ENCODE data around the gene UVRAG.

UVRAG gene

DNA sequence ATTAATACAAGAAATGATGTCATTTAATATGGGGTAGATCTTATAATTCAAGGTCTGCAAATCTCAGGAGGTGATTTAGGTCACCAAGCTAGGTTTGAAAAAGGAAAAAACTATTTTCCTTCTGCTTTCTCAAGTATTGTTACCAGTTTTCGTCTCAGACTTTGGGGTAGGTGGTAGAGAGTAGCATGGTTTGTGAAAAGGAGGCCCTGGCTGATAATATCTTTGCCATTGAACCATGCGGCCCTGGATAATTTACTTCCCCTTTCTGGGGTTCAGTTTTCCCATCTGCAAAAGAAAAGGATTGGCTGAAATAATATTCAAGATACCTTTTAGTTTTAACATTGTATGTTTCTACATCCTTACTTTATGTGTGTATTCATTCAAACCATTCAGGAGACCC is 299.2 kb downstream of the UVRAG start:
- DNase-seq (ENCODE audit: low spot score), result no peak

- DNase-seq (ENCODE audit: low spot score), result no peak
These were observed 300.5 kb downstream of the UVRAG start for GRCh38 chr11:76115555-76115954.

GRCh38 chr11:76119032-76119431 is 304.0 kb downstream of the UVRAG start:
- DNase-seq (ENCODE audit: low spot score), result no peak

GRCh38 chr11:76119779-76120178 is 304.8 kb downstream of the UVRAG start:
- DNase-seq (ENCODE audit: low spot score), result no peak

GRCh38 chr11:76120513-76121101 is 305.6 kb downstream of the UVRAG start:
- no peak for DNase-seq (ENCODE audit: low spot score)

GRCh38 chr11:76123248-76123647 is 308.2 kb downstream of the UVRAG start:
- DNase-seq (ENCODE audit: low spot score), result no peak

DNA sequence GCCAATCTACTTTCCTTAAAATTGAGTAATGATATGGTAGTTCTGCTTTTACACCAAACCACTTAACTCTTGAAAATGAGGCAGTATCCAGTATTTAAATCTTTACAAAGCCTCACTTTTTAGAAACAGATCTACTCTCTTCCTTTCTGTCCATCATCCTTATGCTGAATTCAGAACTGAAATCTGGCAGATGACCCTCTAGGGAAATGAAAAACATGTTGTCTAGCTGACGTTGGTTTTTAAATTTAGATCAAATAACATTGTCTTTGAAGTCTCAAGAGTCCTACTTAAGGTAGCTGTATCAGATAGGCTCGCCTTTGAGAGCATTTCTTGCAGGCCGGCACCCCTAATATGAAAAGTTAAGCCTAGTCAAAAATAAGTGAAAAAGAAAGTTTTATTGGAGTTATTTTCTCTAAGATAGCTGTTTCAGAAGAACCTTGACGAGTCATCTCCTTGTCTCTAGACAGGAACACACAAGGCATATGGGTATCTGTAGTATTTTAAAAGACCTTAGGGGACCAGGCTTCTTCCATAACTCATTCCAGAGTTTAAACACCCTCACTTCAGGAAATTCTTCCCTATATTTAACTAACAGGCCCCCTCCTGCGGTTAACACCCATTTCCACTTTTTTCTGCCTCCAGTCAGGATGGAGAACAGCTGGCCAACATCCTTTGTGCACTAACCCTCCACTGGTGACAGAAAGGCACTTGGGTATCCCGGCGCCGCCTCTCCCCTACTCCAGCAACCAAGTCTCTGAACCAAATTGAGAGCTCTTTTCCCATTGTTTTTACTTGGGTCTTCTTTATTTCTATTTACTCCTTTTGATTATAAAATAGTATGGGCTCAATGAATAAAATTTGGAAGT is 310.1 kb downstream of the UVRAG start:
- DNase-seq (ENCODE audit: low spot score), result no peak

DNA sequence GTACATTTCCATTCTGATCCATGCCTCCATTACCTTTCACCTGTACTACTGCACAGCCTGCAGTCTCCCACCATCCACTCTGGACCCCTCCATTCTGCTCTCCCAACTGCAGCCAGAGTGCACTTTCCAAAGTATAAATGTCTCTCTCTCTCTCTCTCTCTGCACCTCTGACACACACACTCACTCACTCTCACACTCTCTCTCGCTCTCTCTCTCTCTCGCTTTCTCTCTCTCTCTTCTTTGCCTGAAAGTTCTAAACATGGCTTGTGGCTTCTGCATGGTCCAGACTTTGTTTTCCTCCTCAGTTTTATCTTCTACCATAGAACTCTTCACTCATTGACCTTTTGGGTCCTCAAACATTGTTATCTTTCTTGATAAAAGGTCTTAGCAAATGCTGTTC is 314.7 kb downstream of the UVRAG start:
- DNase-seq (ENCODE audit: low spot score), result no peak

- DNase-seq (ENCODE audit: low spot score), result no peak
These were observed 316.1 kb downstream of the UVRAG start for GRCh38 chr11:76131142-76131541.

DNA sequence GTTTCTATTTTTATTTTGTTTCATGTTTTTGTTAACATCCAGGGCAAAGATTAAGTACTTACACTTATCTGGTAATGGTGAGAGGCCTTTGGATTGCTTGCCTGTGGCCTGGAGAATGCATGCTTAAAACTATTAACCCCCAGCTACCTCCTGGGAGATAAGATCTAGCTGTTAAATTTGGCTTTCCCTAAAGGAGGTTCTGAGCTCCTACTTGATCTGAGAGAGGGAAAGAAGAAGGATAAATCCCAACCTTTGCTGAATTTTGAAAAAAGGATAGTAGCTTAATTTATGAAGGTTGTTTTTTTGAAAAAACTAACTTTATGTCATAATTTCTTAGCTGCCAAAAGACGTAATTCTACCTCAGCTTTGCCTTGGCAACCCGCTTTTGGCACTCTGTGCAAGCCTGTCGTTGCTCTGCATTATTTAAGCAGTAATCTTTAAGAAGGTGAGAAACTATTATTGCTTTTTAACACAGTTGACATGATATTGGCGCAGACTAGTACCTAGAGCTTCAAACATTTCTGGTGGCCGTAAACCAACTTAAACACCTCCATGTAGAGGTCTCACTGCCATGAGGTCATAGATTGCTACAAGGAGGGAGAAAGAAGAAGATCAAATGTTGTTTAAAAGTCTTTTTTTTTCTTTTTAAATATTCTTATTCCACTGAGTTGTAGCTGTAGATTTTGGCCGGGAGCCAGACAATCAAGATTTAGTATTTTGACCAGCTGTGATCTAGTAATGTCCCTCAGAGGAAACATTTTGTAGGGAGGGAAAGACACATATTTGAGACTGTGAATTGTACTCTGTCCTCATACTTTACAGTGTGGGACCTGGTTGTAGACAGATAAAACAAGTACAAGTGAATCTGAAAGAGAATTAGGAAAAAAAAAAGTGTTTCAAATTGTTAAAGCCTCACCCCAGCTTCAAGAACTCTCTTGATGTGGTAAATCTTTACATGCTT is 316.9 kb downstream of the UVRAG start:
- DNase-seq (ENCODE audit: low spot score), result no peak

DNA sequence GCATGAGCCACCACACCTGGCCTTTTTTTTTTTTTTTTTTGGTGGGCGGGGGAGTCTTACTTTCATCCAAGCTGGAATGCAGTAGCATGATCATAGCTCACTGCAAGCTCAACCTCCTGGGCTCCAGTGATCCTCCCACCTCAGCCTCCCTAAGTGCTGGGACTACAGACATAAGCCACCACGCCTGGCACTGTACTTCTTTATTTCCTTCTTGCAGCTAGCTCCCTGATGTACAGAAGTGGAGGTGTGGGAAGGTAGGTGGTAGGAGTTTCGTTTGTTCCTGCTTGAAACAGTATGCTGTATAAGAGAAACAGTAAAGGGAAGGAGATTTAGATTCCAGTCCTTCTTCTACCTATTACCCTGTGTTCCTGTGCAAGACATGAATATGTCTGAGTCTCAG is 319.2 kb downstream of the UVRAG start:
- DNase-seq (ENCODE audit: low spot score), result no peak

GRCh38 chr11:76135491-76135890 is 320.5 kb downstream of the UVRAG start:
- DNase-seq (ENCODE audit: low spot score), result no peak

- DNase-seq (ENCODE audit: low spot score), result no peak
These were observed 324.3 kb downstream of the UVRAG start for GRCh38 chr11:76139314-76139713.

DNA sequence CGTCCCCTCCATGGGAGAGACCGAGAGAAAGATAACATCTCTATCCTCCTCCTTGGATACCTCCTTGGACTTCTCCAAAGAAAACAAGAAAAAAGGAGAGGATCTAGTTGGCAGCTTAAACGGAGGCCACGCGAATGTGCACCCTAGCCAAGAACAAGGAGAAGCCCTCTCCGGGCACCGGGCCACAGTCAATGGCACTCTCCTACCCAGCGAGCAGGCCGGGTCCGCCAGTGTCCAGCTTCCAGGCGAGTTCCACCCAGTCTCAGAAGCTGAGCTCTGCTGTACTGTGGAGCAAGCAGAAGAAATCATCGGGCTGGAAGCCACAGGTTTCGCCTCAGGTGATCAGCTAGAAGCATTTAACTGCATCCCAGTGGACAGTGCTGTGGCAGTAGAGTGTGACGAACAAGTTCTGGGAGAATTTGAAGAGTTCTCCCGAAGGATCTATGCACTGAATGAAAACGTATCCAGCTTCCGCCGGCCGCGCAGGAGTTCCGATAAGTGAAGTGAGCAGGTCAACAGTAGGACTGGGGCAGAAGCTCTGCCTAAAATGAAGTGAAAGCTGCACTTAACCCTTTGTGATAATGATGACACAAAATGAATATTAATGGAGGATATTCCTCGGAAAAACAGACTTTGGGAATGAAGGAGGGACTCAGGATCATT is 326.0 kb downstream of the UVRAG start:
- no peak for DNase-seq (ENCODE audit: low spot score)

GRCh38 chr11:76141901-76142588 is 327.0 kb downstream of the UVRAG start:
- DNase-seq (ENCODE audit: low spot score), result no peak

DNA sequence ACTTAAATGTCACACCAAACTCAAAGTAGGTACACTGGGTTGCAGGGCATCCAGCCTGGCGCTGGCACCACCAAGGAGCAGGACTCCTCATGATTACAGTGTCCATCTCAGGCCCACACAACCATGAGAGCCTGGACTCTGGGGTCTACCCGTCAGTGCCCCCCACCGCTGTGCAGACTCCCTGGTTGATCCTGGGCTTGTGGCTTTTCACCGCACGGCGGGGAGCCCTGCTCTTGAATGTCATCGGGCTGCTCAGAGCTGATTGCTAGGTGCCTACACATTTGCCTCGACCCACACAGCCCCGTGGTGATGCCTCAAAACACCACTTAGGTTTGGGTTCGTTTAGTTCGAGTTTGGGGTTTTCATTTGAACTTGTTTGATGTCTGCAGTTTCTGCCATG is 328.3 kb downstream of the UVRAG start:
- DNase-seq (ENCODE audit: low spot score), result no peak

GRCh38 chr11:76147106-76147740 is 332.2 kb downstream of the UVRAG start:
- DNase-seq (ENCODE audit: low spot score), result no peak

DNA sequence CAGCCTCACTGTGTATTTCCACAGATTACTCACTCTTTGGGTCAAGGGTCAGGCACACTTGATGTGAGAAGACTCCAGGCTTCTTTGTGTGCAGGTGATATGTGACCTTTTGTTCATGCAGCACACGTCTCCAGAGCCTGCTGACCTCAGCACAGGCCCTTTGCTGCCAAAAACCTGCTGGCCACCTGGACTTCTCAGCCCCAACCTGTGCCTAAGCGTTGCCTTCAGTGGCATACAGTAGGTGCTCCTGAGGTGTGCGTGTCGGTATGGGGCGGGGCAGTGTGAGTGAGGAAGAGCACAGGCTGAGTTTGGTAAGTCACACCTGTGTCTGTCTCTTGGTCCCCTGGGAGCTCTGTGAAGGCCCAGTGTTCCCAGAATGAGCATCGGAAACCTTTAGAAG is 333.2 kb downstream of the UVRAG start:
- no peak for DNase-seq (ENCODE audit: low spot score)

- DNase-seq (ENCODE audit: low spot score), result no peak
These were observed 334.1 kb downstream of the UVRAG start for GRCh38 chr11:76148941-76149613.

GRCh38 chr11:76149713-76150112 is 334.7 kb downstream of the UVRAG start:
- no peak for DNase-seq (ENCODE audit: low spot score)

Data from CD4-positive, alpha-beta T cell treated with Interleukin-6 at 100 ng/mL for 8 hours (primary cell).